ENCODE results near the gene SPTLC2. TPM values are rescaled to one million over a fixed set of nuclear protein-coding genes. Genes with fewer than 3 reads are reported as not detected.
A peak's percentile ranks its signal among the peaks of the same experiment; 100 is the strongest.

SPTLC2 gene
- total and polyA plus RNA-seq, 2 of the 13 experiments (the other 11 are each of a cell fraction or from before 2014, with no cell fraction given) = 17.4 to 17.5 TPM

DNA sequence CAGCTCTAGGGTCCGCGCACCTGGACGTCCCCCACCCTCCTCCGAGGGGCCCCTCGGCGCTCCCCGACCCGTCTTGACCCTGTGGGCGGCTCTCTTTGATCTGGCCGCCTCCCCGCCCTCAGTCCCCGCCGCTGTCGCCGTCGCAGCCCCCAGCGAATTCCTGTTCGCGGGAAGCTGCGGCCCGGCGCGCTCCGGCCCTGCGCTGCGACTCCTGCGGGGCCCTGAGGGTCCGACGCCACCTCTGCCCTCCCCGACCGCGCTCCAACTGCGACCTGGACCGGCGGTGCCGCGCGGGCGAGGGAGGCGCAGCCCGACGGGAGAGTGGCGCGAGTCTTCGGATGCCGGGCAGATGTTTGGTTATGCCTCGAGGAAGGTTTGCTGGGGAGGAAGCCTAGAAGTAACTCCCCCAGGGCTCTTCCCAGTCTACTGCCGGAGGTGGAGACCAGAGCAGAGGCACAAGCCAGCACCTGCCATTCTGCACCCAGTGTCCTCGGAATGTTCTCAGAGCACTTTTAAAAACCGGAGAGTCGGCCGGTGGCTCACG is 117.4 kb downstream of the SPTLC2 start:
- H3K27ac ChIP-seq (ENCODE audit: extremely low read length, insufficient read depth, low read length) = peak overlapping the region; percentile 74
- H3K4me2 ChIP-seq (ENCODE audit: low read depth, low read length) = peak overlapping the region; percentile 90
- CTCF ChIA-PET (ENCODE audit: low intra/inter-chr PET ratio, low total read pairs) = no interaction called here
- peak overlapping the region; percentile 69 to 88 (median 84) for H3K4me3 ChIP-seq (replicated peaks in 1 of 3; ENCODE audit: insufficient read depth in 1 of 3, low read depth in 2 of 3, low read length in 3 of 3)
- ATAC-seq = peak; percentile 58
- no CpG with 5 or more reads among the region's 53 CpGs for WGBS (ENCODE audit: low lambda C conversion rate)
- peak; percentile 35 for DNase-seq (ENCODE audit: low spot score)
- H4K20me1 ChIP-seq (ENCODE audit: insufficient read depth, low read length) = no peaks in the 10 kb centered on the region
- peaks cover 10% of the 10 kb centered on the region for H3K79me2 ChIP-seq (ENCODE audit: insufficient read depth, low read length)
- no TSS peak for BruUV-seq (replicated peaks)
- no peak overlapping the region for H2AFZ ChIP-seq (ENCODE audit: low read length)
- in situ Hi-C loops (cut with HindIII; ENCODE audit: extremely low pct_ligation_motif_present, low pct_unique_long_range_greater_than_20kb) (no loop called here), intact Hi-C loops (cut with micrococcal nuclease; ENCODE audit: unreplicated experiment) (loop anchor here (2.0 kb wide), 1 partner anchor 40 kb away; the partner anchor contains the start of gene AHSA1)
- H3K27me3 ChIP-seq (ENCODE audit: control insufficient read depth in 1 of 2, insufficient read depth in 2 of 2, low read length in 2 of 2) = no peaks in the 10 kb centered on the region; a peak in 1 of 5 replicates
- peaks cover 62% of the 10 kb centered on the region for H3K4me1 ChIP-seq (ENCODE audit: insufficient read depth, low read length)
- H3K9ac ChIP-seq (ENCODE audit: insufficient read depth, low read depth, low read length) = peak overlapping the region; percentile 87
- H3K9me3 ChIP-seq (ENCODE audit: low read length) = no peaks in the 10 kb centered on the region
- POLR2A ChIA-PET = interaction anchor here (1.0 to 1.7 kb wide), 5 partner anchors 9 to 196 kb away, joined by 3 to 22 read pairs (median 4); partner anchors contain the start of genes AHSA1 and VIPAS39
- H3K36me3 ChIP-seq (replicated peaks in 1 of 2; ENCODE audit: control insufficient read depth in 1 of 2, insufficient read depth in 2 of 2, low read length in 2 of 2) = no peaks in the 10 kb centered on the region
- no peak for FAIRE-seq
- TF ChIP-seq, protein P1, sequence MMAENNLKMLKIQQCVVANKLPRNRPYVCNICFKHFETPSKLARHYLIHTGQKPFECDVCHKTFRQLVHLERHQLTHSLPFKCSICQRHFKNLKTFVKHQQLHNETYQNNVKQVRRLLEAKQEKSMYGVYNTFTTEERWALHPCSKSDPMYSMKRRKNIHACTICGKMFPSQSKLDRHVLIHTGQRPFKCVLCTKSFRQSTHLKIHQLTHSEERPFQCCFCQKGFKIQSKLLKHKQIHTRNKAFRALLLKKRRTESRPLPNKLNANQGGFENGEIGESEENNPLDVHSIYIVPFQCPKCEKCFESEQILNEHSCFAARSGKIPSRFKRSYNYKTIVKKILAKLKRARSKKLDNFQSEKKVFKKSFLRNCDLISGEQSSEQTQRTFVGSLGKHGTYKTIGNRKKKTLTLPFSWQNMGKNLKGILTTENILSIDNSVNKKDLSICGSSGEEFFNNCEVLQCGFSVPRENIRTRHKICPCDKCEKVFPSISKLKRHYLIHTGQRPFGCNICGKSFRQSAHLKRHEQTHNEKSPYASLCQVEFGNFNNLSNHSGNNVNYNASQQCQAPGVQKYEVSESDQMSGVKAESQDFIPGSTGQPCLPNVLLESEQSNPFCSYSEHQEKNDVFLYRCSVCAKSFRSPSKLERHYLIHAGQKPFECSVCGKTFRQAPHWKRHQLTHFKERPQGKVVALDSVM (CRISPR knock-in tag; IDR thresholded peaks at IDR 0.05) = no peak
- TF ChIP-seq, protein P2, sequence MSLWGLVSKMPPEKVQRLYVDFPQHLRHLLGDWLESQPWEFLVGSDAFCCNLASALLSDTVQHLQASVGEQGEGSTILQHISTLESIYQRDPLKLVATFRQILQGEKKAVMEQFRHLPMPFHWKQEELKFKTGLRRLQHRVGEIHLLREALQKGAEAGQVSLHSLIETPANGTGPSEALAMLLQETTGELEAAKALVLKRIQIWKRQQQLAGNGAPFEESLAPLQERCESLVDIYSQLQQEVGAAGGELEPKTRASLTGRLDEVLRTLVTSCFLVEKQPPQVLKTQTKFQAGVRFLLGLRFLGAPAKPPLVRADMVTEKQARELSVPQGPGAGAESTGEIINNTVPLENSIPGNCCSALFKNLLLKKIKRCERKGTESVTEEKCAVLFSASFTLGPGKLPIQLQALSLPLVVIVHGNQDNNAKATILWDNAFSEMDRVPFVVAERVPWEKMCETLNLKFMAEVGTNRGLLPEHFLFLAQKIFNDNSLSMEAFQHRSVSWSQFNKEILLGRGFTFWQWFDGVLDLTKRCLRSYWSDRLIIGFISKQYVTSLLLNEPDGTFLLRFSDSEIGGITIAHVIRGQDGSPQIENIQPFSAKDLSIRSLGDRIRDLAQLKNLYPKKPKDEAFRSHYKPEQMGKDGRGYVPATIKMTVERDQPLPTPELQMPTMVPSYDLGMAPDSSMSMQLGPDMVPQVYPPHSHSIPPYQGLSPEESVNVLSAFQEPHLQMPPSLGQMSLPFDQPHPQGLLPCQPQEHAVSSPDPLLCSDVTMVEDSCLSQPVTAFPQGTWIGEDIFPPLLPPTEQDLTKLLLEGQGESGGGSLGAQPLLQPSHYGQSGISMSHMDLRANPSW (CRISPR knock-in tag; IDR thresholded peaks at IDR 0.05; ENCODE audit: borderline replicate concordance) = no peak
- peak; percentile 23; the same call in 1 of the 2 replicates for TF ChIP-seq SIN3A (IDR thresholded peaks at IDR 0.05; ENCODE audit: borderline replicate concordance, low read depth, low read length)
- 0 out of 2 replicates have a peak, but pooled peaks have one; percentile 38 for TF ChIP-seq ZNF569 (CRISPR knock-in tag; IDR thresholded peaks at IDR 0.05; ENCODE audit: borderline replicate concordance)
- TF ChIP-seq DNMT1 (CRISPR knock-in tag; IDR thresholded peaks at IDR 0.05) = no peak
- TF ChIP-seq MAFF (IDR thresholded peaks at IDR 0.05; ENCODE audit: low read depth, low read length) = no peak
- TF ChIP-seq ZNF431 (CRISPR knock-in tag; IDR thresholded peaks at IDR 0.05; ENCODE audit: borderline replicate concordance, low read depth) = 0 out of 2 replicates have a peak, but pooled peaks have one; percentile 7
- TF ChIP-seq TCF7 (IDR thresholded peaks at IDR 0.05; ENCODE audit: low read depth) = peak; percentile 88
- no peak; the same call in 1 of the 2 replicates for TF ChIP-seq NCOR1 (IDR thresholded peaks at IDR 0.05; ENCODE audit: borderline replicate concordance, low read length)
- TF ChIP-seq ZNF17 (CRISPR knock-in tag; IDR thresholded peaks at IDR 0.05) = no peak
- TF ChIP-seq, protein P3, sequence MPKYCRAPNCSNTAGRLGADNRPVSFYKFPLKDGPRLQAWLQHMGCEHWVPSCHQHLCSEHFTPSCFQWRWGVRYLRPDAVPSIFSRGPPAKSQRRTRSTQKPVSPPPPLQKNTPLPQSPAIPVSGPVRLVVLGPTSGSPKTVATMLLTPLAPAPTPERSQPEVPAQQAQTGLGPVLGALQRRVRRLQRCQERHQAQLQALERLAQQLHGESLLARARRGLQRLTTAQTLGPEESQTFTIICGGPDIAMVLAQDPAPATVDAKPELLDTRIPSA (CRISPR knock-in tag; IDR thresholded peaks at IDR 0.05; ENCODE audit: borderline replicate concordance) = 0 out of 2 replicates have a peak, but pooled peaks have one; percentile 59
- peak; percentile 58 for TF ChIP-seq SP5 (CRISPR knock-in tag; IDR thresholded peaks at IDR 0.05; ENCODE audit: borderline replicate concordance, low read depth)
- TF ChIP-seq, protein P4, sequence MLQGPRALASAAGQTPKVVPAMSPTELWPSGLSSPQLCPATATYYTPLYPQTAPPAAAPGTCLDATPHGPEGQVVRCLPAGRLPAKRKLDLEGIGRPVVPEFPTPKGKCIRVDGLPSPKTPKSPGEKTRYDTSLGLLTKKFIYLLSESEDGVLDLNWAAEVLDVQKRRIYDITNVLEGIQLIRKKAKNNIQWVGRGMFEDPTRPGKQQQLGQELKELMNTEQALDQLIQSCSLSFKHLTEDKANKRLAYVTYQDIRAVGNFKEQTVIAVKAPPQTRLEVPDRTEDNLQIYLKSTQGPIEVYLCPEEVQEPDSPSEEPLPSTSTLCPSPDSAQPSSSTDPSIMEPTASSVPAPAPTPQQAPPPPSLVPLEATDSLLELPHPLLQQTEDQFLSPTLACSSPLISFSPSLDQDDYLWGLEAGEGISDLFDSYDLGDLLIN (CRISPR knock-in tag; IDR thresholded peaks at IDR 0.05; ENCODE audit: borderline replicate concordance) = no peak
- peak; percentile 55; the same call in 1 of the 2 replicates for TF ChIP-seq THAP11 (CRISPR knock-in tag; IDR thresholded peaks at IDR 0.05)
- TF ChIP-seq ZNF776 (CRISPR knock-in tag; IDR thresholded peaks at IDR 0.05) = no peak; the same call in 1 of the 2 replicates
